Raji (cell line): ENCODE results near the gene CFAP46.

ENCODE experiments used
- POLR2A ChIP-seq: IDR thresholded peaks from 2 replicates; pipeline ENCODE4 v1.6.1; 2011; ENCODE audit warnings: low read depth, low read length, control low read depth; ENCODE audit not compliant: insufficient read depth

The CFAP46 gene

GRCh38 chr10:132929480-132929879, 12.9 kb downstream of the CFAP46 start:
- no peak for TF ChIP-seq POLR2A

DNA sequence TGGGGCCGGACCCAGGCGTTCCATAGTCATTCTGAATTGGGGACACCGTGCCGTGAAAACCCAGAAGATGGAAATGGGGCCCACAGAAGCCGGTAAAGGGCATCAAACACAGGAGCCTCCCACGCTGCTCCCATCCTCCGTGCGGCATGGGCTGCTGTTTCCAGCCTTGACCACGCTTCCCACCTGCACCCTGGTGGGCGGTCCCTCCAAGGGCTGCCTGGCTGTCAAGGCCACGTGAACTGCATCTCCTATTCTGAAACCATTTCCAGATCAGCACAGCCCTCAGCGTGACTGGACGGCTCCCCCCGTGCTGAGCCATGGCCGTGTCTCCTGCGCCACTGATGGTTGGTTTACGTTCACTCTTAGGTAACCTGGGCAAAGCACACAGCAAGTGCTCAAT, 14.1 kb downstream of the CFAP46 start:
- TF ChIP-seq POLR2A: no peak

DNA sequence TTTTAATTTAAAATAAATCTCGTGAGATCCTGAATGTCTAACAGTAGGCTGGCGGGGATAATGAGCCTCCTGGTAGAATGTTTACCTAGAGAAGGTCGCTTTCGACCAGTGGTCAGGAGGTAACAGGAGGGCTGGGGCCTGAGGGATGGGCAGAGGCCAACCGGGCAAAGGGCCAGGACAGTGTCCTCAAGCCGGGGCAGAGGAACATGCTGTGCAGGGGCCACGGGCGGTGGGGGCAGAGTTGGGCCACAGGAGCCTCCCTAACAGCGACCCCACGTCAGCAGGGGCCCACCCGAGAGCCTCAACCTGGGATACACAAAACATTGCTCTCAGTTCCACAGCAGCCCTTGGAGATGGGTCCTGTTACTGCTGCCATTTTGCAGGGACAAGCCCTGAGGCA, 14.5 kb downstream of the CFAP46 start:
- TF ChIP-seq POLR2A: no peak

DNA sequence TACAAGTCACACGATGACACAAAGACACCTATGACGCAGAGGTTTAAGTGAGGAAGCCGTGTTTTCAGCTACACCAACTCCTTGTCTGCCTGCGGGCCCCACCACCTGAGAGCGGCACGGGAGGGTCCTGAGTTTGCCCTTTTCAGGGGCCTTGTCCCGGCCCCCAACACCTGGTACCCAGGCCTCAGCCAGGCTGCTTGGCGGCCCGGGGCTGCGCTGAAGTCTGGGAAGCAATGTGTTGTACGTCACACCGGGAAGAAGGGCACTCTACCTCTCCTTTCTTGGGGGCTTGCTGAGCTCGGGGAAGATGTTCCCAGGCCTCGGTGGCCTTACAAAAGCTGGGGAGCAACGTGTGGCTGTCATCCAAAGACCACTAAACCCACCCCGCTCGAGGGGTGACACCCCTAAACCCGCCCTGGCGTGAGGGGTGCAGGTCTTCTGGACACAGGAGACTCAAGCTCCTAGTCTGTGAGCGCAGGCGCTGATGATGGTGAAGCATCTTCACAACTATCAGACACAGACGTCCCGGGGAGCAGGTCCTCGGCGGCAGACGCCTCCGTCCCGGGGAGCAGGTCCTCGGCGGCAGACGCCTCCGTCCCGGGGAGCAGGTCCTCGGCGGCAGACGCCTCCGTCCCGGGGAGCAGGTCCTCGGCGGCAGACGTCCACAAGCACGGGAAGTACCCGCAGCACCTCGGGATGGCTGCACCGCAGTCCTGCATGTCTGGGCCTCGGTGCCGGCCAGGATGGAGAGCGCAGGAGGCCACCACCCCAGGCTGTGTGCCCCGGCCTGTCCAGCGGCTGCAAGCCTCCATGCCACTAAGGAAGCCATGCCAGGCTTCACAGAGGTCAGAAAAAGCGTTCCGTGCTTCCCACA, 15.4 kb downstream of the CFAP46 start:
- TF ChIP-seq POLR2A: no peak

GRCh38 chr10:132926070-132926469, 16.3 kb downstream of the CFAP46 start:
- TF ChIP-seq POLR2A: no peak

GRCh38 chr10:132925614-132926013, 16.8 kb downstream of the CFAP46 start:
- TF ChIP-seq POLR2A: no peak

DNA sequence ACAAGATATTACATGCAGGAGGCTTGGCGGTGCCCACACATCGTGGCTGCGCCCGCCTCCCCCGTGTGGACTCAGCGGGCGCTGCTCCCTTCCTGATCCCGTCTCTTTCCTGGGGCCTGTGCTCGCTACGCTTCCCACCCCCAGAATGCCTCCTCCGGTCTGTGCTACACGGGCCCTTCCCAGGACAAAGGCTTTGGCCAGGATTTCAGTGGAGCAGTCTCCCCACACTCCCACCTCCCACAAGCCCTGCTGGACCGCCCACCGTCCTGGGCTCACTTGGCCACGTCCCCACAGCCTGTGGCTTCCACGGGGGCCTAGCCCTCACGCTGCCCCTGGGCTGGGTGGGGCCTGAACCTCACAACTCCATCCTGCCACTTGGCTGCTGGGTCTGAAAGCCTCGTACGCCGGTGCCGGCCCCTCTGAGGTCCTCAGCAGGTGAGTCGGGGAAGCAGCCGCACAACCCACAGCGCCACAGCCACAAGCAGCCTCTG, 17.3 kb downstream of the CFAP46 start:
- no peak for TF ChIP-seq POLR2A

DNA sequence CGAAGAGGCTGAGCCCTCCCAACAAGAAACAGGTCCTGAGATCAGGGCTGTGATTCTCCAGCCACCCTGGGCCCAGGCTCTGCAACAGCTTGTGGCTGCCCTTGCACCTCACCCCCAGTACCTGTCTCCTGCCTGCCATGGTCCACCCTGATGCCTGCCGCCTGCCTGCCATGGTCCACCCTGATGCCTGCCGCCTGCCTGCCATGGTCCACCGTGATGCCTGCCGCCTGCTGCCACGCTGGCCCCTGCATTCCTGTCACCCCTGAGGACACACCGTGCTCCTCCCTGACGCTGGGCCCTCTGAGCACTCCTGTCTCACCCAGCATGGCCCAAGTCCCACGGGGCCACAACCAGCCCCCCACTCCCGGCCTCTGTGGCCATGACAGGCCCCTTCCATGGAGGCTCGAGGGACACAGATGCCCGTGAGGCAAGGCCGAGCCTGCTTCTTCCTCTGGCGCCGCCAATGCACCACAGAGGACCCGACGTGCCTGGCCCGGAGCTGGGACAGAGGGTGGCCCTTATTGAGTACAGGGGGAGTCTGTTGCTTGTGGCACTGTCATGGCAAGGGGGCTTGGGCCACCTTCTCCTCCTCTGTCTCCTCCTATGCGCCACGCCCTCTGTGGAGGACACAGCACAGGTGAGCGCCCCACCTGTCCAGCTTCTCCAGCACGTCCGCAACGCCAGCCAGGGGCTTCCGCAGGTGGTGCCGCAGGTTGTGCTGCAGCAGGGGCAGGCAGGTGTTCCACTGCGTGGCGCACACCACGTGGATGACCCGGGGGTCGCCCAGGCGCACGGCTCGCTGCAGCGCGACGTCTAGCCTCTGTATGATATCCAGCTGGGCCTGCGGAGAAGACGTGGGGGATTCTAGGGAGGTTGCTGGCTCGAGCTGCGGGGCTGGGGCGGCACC, 18.1 kb downstream of the CFAP46 start:
- TF ChIP-seq POLR2A: no peak

DNA sequence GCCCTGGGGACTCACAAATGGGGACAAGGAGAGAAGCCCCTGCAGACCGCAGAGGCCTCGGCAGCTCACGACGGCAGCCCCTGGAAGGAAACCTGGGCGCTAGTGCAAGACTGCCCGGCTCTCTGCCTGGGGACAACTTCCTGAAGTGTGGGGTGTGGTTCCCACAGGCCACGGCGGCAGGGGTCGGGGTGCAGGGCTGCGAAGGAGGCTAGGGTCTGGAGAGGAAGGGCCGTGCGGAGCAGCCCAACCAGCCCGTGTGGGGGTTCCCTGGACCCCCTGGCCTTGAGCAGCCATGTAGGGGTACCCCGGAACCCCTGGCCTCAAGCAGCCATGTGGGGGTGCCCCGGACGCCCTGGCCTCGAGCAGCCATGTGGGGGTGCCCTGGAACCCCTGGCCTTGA, 19.5 kb downstream of the CFAP46 start:
- TF ChIP-seq POLR2A: no peak

GRCh38 chr10:132921818-132922807, 20.3 kb downstream of the CFAP46 start:
- no peak for TF ChIP-seq POLR2A

GRCh38 chr10:132921086-132921485, 21.3 kb downstream of the CFAP46 start:
- no peak for TF ChIP-seq POLR2A

DNA sequence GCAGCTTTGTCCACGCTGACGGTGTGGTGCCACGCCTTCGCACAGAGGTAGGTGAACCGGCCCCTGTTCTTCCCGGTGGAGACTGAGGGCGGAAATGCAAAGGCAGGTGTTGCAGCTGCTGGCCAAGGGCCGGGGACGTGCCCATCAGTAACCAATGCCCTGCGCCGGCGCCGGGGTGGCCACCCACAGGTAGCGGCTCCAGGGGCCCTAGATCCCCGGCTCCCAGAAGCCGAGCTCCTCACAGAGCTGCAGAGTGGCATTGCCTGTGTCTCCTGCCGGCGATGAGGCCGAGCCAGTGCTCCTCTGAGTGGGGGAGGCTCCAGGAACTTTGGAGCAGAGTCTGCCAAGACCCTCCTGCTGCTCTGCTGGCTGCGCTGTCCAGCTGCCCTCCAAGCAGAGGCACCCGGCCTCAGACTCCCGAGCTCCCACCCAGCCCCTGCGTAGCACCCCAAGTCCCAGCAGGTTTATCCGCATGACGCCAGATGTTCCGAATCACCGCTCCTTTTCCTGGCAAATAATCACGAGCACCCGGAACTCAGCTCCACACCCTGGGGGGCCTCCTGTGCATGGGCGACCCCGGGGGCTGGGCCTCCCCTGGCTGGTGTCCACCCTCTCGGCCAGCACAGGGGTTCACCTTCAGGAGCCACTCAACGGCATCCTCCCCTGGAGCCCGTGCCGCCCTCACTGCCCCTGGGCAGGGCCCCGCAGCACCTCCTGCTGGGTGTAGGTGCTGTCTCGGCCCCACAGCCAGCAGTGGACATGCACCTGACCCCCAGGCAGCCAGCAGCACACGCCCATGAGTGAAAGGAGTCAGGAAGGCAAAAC, 22.1 kb downstream of the CFAP46 start:
- TF ChIP-seq POLR2A: no peak

DNA sequence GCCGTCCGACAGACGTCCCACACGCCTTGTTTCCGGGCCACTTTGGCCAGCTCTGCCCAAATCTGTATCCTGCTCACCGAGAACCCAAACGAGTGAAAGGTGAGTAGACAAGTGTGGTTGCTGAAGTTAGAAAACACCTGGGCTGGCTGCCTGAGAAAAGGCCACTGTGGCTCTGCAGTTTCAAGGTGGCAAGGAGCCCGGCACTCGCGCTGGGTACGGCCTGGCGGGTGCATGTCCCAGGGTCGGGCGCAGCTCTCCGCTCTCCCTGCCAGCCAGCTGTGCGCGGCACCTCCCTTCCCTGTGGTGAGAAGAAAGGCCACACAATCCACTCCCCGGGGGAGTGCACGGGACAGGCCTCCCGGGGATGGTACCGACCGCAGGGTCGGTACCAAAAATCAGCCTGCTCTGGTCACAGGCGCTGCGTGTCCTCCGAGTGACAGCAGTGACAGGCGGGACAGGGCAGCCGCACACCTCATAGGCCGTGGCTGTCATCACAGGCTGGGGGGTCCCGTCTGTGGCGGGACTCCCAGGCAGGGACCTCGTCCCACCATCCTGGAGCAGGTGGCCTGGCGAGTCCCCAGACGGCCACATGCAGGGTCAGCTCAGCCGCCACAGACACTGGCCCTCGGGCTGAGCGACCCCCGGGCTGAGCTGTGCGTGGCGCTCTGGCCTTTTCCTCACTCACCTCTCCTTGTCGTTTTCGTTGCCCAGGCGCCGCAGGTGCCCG, 22.8 kb downstream of the CFAP46 start:
- no peak for TF ChIP-seq POLR2A
